Tibial nerve (tissue), 4 donors: Measurements from ENCODE around the gene KLRF2. TPM values are rescaled to one million over a fixed set of nuclear protein-coding genes. Genes with fewer than 3 reads are reported as not detected.

Experiments
- DNase-seq, 2 donors: peaks; one replicate each; pipeline ENCODE4 v3.0.0-alpha.2; 2019; ENCODE audit warnings: low spot score in 2 of 2
- H3K27ac ChIP-seq, 4 donors: fragments of 200-600 bp; sonication (generic) in 3 of 4; one replicate each; pipeline ENCODE4 v1.5.1; 2017 to 2019; ENCODE audit warnings: mild to moderate bottlenecking in 1 of 4
- H3K27me3 ChIP-seq, 2 donors: fragments of 200-600 bp; sonication (generic) in 1 of 2; one replicate each; pipeline versions ENCODE4 v1.5.1 to v1.6.0; 2017 to 2019
- H3K36me3 ChIP-seq, 3 donors: fragments of 200-600 bp; sonication (generic); one replicate each; pipeline ENCODE4 v1.5.1; 2018 to 2019
- H3K4me1 ChIP-seq, 4 donors: fragments of 200-600 bp; sonication (generic) in 3 of 4; one replicate each; pipeline ENCODE4 v1.5.1; 2017 to 2019
- H3K4me3 ChIP-seq, 4 donors: fragments of 200-600 bp; sonication (generic) in 3 of 4; one replicate each; pipeline ENCODE4 v1.5.1; 2017 to 2019; ENCODE audit warnings: mild to moderate bottlenecking in 1 of 4, moderate library complexity in 1 of 4
- H3K9me3 ChIP-seq, 4 donors: fragments of 200-600 bp; sonication (generic) in 3 of 4; one replicate each; pipeline ENCODE4 v1.5.1; 2017 to 2019
- CTCF ChIP-seq, 5 experiments: fragments of 200-600 bp in 3 of 5; fragments of 450-650 bp in 2 of 5; sonication (generic) in 3 of 5; IDR thresholded peaks; one replicate each; pipeline ENCODE4 v1.5.1; 2016 to 2019; ENCODE audit warnings: antibody characterized with exemption in 5 of 5, mild to moderate bottlenecking in 3 of 5, moderate library complexity in 2 of 5
- EP300 ChIP-seq, 2 donors: sonication (generic); formaldehyde crosslinking; IDR thresholded peaks; one replicate each; pipeline ENCODE4 v1.6.1; 2017; ENCODE audit warnings: antibody characterized with exemption in 2 of 2, mild to moderate bottlenecking in 1 of 2
- POLR2A ChIP-seq, 2 donors: fragments of 450-650 bp; IDR thresholded peaks; one replicate each; pipeline ENCODE4 v1.6.1; 2017; ENCODE audit warnings: antibody characterized with exemption in 2 of 2, mild to moderate bottlenecking in 2 of 2, moderate library complexity in 2 of 2
- WGBS, 2 donors: methylation state at CpG; one replicate each; pipeline ENCODE4 v1.1.5; 2018; 5-methylcytosine and 5-hydroxymethylcytosine counted together
- total RNA-seq, 4 donors: library from RNA; depleted of rRNA; stranded (reverse); fragments of >200 nt; gene quantifications; one replicate each; pipeline ENCODE4 v1.1.0, GENCODE V29; 2016

Gene KLRF2
- total RNA-seq, 4 donors from 2014 or later, result not detected

DNA sequence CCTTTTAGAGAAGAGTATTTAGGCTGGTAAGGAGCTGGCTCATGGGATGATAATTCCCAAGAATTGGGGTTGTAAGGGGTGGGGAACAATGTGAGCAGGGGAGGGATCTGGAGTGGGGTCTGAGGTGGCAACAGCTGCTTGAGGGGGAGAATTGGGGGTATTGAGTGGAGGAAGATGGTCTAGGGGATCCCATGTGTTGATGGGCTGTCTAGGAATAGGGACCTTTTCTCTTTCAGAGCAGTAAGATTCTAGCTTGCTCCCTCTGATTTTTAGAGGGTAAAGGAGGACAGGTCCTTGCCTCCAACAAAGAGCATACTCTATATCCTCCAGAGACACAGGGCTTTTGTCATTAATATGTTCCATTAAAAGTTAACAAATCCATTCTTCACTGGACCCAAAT is 28.4 kb downstream of the KLRF2 start:
- H3K36me3 ChIP-seq, result no peaks in the 10 kb centered on the region
- no peak for DNase-seq
- TF ChIP-seq POLR2A (IDR thresholded peaks at IDR 0.05), result no peak
- no peak overlapping the region for H3K4me3 ChIP-seq
- H3K9me3 ChIP-seq, result peaks cover 0 to 29% (median 6%) of the 10 kb centered on the region in 4 donors
- H3K27me3 ChIP-seq, result no peaks in the 10 kb centered on the region
- H3K27ac ChIP-seq, result no peak overlapping the region
- H3K4me1 ChIP-seq, result no peaks in the 10 kb centered on the region

DNA sequence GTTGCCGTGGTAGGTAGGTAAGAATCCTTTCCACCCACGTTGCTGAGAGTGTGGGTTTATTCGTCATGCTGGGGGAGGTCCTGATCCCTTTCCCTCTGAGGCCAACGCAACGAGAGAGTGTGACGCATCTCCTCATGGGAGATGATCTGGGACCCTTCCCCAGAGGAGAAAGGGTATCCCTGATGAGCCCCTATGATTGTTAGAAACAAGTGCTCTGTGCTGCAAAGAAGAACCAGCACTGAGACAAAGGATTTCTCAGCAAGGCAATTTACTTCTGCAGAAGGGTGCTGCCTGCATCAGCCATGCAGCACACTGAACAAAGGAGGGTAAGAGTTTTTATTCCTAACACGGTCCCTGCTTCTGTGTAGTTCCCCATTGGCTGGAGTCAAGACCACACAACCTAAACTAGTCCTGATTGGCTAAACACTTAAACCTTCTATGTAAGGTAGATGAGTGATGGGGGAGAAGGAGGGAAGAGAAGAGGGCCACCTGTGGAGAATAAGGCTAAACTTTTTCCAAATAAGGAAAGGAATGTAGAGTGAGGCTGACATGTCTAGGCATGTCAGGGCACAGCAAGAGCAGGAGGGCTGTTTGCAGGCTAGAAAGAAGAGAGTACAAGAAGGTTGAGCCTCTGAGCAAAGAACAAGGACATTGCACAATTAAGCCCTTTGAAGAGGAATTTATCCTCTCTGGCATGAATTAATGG is 29.6 kb downstream of the KLRF2 start:
- Histone ChIP-seq H3K27me3 (no peaks in the 10 kb centered on the region), H3K36me3 (no peaks in the 10 kb centered on the region), H3K27ac (no peak overlapping the region), H3K4me1 (no peaks in the 10 kb centered on the region), H3K9me3 (peaks cover 0 to 29% (median 6%) of the 10 kb centered on the region in 4 donors), H3K4me3 (no peak overlapping the region)
- DNase-seq, result no peak
- TF ChIP-seq CTCF (IDR thresholded peaks at IDR 0.05) (no peak), POLR2A (IDR thresholded peaks at IDR 0.05) (no peak), EP300 (IDR thresholded peaks at IDR 0.05) (no peak)
- 75 to 79% methylated on average over 7 of the region's 7 CpGs for WGBS, 2 donors

DNA sequence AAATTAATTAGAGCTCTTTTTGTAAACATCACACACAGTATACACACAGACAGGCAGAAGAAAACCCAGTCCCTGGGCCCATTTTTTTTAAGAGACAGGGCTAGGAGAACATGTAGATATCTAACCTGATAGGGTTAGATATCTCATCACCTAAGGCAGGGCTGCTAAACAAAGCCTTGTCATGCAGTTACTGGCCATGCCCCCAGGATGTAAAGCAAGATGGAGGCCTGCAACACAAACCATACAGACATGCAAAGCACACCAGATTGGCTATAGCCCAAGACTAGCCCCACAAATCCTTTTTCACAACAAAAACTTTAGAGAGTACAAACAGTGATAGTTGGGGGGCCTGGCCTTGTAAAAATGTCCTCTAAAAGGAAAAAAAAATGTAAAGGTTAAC is 30.4 kb downstream of the KLRF2 start:
- no peak for DNase-seq

GRCh38 chr12:9919443-9919842 is 38.2 kb downstream of the KLRF2 start:
- H3K4me3 ChIP-seq, result no peak overlapping the region
- H3K27me3 ChIP-seq, result no peaks in the 10 kb centered on the region
- H3K27ac ChIP-seq, result no peak overlapping the region
- H3K9me3 ChIP-seq, result no peaks in the 10 kb centered on the region
- DNase-seq, result no peak
- WGBS, 2 donors, result 90 to 95% methylated on average over 3 of the region's 3 CpGs
- TF ChIP-seq POLR2A (IDR thresholded peaks at IDR 0.05) (no peak), CTCF (IDR thresholded peaks at IDR 0.05) (no peak), EP300 (IDR thresholded peaks at IDR 0.05) (no peak)
- no peaks in the 10 kb centered on the region for H3K4me1 ChIP-seq
- no peaks in the 10 kb centered on the region for H3K36me3 ChIP-seq

More for the DNA sequence above, 30.4 kb downstream of the KLRF2 start:
- Histone ChIP-seq H3K4me1 (no peaks in the 10 kb centered on the region), H3K27ac (no peak overlapping the region), H3K36me3 (no peaks in the 10 kb centered on the region), H3K9me3 (peaks cover 0 to 29% (median 6%) of the 10 kb centered on the region in 4 donors), H3K27me3 (no peaks in the 10 kb centered on the region), H3K4me3 (no peak overlapping the region)
- TF ChIP-seq POLR2A (IDR thresholded peaks at IDR 0.05) (no peak), EP300 (IDR thresholded peaks at IDR 0.05) (no peak), CTCF (IDR thresholded peaks at IDR 0.05) (no peak)

GRCh38 chr12:9920451-9920850 is 39.2 kb downstream of the KLRF2 start:
- TF ChIP-seq CTCF (IDR thresholded peaks at IDR 0.05) (no peak), POLR2A (IDR thresholded peaks at IDR 0.05) (no peak), EP300 (IDR thresholded peaks at IDR 0.05) (no peak)
- H3K4me1 ChIP-seq, result no peaks in the 10 kb centered on the region
- H3K27me3 ChIP-seq, result no peaks in the 10 kb centered on the region
- no peak overlapping the region for H3K4me3 ChIP-seq
- no peaks in the 10 kb centered on the region for H3K9me3 ChIP-seq
- no peak for DNase-seq
- H3K36me3 ChIP-seq, result no peaks in the 10 kb centered on the region
- no peak overlapping the region for H3K27ac ChIP-seq
- WGBS, 2 donors, result 79 to 80% methylated on average over 10 of the region's 10 CpGs
